Measurements from ENCODE around the gene KNL1. TPM values are rescaled to one million over a fixed set of nuclear protein-coding genes. Genes with fewer than 3 reads are reported as not detected.

The KNL1 gene
- total and polyA plus RNA-seq, 10 of the 15 experiments (the other 5 are each of a cell fraction or from before 2014, with no cell fraction given) = 10.9 to 55.5 (median 28.4) TPM

DNA sequence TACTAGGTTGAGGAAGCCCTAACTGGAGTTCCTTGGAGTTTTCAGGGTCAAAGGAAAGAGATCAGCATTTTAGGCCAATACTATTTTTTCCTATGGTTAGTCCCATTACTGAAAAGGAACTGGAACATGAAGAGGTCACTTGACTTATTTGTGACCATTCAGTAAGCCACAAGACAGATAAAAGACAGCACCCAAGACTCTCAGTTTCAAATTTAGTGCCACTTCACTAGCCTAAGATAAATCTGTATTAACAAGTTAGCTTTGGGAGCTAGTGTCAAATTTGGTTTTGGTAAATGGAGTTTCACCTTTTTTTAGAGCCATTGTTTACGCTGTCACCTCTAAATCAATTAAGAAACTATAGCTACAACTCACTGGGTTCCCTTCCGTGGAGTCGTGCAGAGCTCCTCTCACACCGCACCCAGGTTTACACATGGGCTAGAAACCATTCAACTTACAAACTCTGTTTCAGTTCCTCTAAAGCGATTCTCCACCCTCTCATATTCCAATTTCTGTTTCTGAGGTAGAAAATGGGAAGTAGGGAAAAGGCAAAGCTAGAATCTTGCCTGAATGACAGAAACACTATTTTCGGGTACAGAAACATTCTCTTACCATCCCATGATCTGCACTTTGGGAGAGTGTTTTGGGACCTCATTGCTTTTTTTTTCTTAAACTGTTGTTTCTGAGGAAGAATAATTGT is 43.6 kb upstream of the KNL1 start (continued):
- TF ChIP-seq EZH2 (IDR thresholded peaks at IDR 0.05; ENCODE audit: borderline replicate concordance, control insufficient read depth, low read depth, low read length) (no peak), RAD51 (IDR thresholded peaks at IDR 0.05) (peak; percentile 65), SP1 (IDR thresholded peaks at IDR 0.05; ENCODE audit: low read depth, low read length) (no peak), SMARCA5 (IDR thresholded peaks at IDR 0.05) (no peak), NFYA (IDR thresholded peaks at IDR 0.05; ENCODE audit: borderline replicate concordance, low read depth, low read length) (no peak), FOXM1 (IDR thresholded peaks at IDR 0.05; ENCODE audit: low read depth, low read length) (peak; percentile 90), NR2F1 (conservative IDR thresholded peaks at IDR 0.05) (peak; percentile 92), EP300 (IDR thresholded peaks at IDR 0.05; ENCODE audit: borderline replicate concordance in 1 of 2, control insufficient read depth in 1 of 2, low read depth in 2 of 2, low read length in 2 of 2) (peak; percentile 93 to 95), MTA2 (IDR thresholded peaks at IDR 0.05; ENCODE audit: low read depth) (peak; percentile 98), ZNF207 (IDR thresholded peaks at IDR 0.05; ENCODE audit: borderline replicate concordance) (peak; percentile 29; the same call in 1 of the 2 replicates), CEBPB (IDR thresholded peaks at IDR 0.05; ENCODE audit: borderline replicate concordance in 1 of 2, low read depth in 2 of 2, low read length in 2 of 2) (0 out of 4 replicates have a peak, but pooled peaks of 1 of the 2 experiments have one; percentile 58), RFX5 (IDR thresholded peaks at IDR 0.05; ENCODE audit: low read depth, low read length) (no peak), ZNF622 (IDR thresholded peaks at IDR 0.05) (no peak), SRF (IDR thresholded peaks at IDR 0.05; ENCODE audit: low read depth in 2 of 2, low read length in 2 of 2) (no peak), MTA3 (IDR thresholded peaks at IDR 0.05; ENCODE audit: borderline replicate concordance, low read length) (peak; percentile 84), HCFC1 (IDR thresholded peaks at IDR 0.05; ENCODE audit: low read length) (no peak), LARP7 (IDR thresholded peaks at IDR 0.05) (no peak), CBX3 (IDR thresholded peaks at IDR 0.05; ENCODE audit: borderline replicate concordance, low read depth) (no peak), SREBF1 (IDR thresholded peaks at IDR 0.05; ENCODE audit: low read length) (no peak)
- TF ChIP-seq, protein P1, sequence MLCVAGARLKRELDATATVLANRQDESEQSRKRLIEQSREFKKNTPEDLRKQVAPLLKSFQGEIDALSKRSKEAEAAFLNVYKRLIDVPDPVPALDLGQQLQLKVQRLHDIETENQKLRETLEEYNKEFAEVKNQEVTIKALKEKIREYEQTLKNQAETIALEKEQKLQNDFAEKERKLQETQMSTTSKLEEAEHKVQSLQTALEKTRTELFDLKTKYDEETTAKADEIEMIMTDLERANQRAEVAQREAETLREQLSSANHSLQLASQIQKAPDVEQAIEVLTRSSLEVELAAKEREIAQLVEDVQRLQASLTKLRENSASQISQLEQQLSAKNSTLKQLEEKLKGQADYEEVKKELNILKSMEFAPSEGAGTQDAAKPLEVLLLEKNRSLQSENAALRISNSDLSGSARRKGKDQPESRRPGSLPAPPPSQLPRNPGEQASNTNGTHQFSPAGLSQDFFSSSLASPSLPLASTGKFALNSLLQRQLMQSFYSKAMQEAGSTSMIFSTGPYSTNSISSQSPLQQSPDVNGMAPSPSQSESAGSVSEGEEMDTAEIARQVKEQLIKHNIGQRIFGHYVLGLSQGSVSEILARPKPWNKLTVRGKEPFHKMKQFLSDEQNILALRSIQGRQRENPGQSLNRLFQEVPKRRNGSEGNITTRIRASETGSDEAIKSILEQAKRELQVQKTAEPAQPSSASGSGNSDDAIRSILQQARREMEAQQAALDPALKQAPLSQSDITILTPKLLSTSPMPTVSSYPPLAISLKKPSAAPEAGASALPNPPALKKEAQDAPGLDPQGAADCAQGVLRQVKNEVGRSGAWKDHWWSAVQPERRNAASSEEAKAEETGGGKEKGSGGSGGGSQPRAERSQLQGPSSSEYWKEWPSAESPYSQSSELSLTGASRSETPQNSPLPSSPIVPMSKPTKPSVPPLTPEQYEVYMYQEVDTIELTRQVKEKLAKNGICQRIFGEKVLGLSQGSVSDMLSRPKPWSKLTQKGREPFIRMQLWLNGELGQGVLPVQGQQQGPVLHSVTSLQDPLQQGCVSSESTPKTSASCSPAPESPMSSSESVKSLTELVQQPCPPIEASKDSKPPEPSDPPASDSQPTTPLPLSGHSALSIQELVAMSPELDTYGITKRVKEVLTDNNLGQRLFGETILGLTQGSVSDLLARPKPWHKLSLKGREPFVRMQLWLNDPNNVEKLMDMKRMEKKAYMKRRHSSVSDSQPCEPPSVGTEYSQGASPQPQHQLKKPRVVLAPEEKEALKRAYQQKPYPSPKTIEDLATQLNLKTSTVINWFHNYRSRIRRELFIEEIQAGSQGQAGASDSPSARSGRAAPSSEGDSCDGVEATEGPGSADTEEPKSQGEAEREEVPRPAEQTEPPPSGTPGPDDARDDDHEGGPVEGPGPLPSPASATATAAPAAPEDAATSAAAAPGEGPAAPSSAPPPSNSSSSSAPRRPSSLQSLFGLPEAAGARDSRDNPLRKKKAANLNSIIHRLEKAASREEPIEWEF (IDR thresholded peaks at IDR 0.05; ENCODE audit: insufficient replicate concordance, low read depth, low read length) = peak; percentile 92
- TF ChIP-seq, protein P2, sequence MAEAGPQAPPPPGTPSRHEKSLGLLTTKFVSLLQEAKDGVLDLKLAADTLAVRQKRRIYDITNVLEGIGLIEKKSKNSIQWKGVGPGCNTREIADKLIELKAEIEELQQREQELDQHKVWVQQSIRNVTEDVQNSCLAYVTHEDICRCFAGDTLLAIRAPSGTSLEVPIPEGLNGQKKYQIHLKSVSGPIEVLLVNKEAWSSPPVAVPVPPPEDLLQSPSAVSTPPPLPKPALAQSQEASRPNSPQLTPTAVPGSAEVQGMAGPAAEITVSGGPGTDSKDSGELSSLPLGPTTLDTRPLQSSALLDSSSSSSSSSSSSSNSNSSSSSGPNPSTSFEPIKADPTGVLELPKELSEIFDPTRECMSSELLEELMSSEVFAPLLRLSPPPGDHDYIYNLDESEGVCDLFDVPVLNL (IDR thresholded peaks at IDR 0.05; ENCODE audit: low read depth, low read length) = peak; percentile 60; the same call in 1 of the 2 replicates
- TF ChIP-seq, protein P3, sequence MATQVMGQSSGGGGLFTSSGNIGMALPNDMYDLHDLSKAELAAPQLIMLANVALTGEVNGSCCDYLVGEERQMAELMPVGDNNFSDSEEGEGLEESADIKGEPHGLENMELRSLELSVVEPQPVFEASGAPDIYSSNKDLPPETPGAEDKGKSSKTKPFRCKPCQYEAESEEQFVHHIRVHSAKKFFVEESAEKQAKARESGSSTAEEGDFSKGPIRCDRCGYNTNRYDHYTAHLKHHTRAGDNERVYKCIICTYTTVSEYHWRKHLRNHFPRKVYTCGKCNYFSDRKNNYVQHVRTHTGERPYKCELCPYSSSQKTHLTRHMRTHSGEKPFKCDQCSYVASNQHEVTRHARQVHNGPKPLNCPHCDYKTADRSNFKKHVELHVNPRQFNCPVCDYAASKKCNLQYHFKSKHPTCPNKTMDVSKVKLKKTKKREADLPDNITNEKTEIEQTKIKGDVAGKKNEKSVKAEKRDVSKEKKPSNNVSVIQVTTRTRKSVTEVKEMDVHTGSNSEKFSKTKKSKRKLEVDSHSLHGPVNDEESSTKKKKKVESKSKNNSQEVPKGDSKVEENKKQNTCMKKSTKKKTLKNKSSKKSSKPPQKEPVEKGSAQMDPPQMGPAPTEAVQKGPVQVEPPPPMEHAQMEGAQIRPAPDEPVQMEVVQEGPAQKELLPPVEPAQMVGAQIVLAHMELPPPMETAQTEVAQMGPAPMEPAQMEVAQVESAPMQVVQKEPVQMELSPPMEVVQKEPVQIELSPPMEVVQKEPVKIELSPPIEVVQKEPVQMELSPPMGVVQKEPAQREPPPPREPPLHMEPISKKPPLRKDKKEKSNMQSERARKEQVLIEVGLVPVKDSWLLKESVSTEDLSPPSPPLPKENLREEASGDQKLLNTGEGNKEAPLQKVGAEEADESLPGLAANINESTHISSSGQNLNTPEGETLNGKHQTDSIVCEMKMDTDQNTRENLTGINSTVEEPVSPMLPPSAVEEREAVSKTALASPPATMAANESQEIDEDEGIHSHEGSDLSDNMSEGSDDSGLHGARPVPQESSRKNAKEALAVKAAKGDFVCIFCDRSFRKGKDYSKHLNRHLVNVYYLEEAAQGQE (IDR thresholded peaks at IDR 0.05; ENCODE audit: low read depth, low read length) = no peak

All from GM12878 (cell line).